CD8-positive, alpha-beta memory T cell (primary cell): ENCODE data around the gene NDUFB10. TPM values are rescaled to one million over a fixed set of nuclear protein-coding genes. Genes with fewer than 3 reads are reported as not detected.

Source experiments
- CTCF ChIA-PET: fragments of 350-600 bp; sonication (Branson Sonifier 250); formaldehyde crosslinking; loops from one replicate; lab custom pipeline; 2021; ENCODE audit warnings: antibody characterized with exemption; lab: Charles Lee
- POLR2A ChIA-PET: fragments of 350-600 bp; sonication (Branson Sonifier 250); formaldehyde crosslinking; loops from one replicate; lab custom pipeline; 2021; ENCODE audit warnings: antibody characterized with exemption; lab: Charles Lee
- DNase-seq, 5 donors: peaks; one replicate each; pipeline versions ENCODE4 v3.0.0 to v3.0.0-alpha.2; 2020 to 2022; ENCODE audit warnings: mixed read lengths in 1 of 5
- H3K27ac ChIP-seq: one replicate; pipeline ENCODE4 v1.7.0; 2013; ENCODE audit warnings: low read depth, mild to moderate bottlenecking, low read length, moderate library complexity
- H3K27me3 ChIP-seq: 2 replicates; pipeline ENCODE4 v1.7.0; 2013; ENCODE audit warnings: low read length, mild to moderate bottlenecking; ENCODE audit not compliant: insufficient read depth, poor library complexity, severe bottlenecking
- H3K36me3 ChIP-seq: 2 replicates; pipeline ENCODE4 v1.7.0; 2013; ENCODE audit warnings: mild to moderate bottlenecking, low read length, moderate library complexity; ENCODE audit not compliant: insufficient read depth
- H3K4me1 ChIP-seq: 2 replicates; pipeline ENCODE4 v1.7.0; 2013; ENCODE audit warnings: mild to moderate bottlenecking, low read length, moderate library complexity; ENCODE audit not compliant: insufficient read depth
- H3K4me3 ChIP-seq: 2 replicates; pipeline ENCODE4 v1.7.0; 2013; ENCODE audit warnings: mild to moderate bottlenecking, low read length
- H3K9me3 ChIP-seq: 2 replicates; pipeline ENCODE4 v1.7.0; 2013; ENCODE audit warnings: mild to moderate bottlenecking, low read length
- H3K27ac Mint-ChIP-seq, 8 donors: one replicate each; pipeline ENCODE4 v1.8.0; 2020 to 2021; ENCODE audit warnings: mixed read lengths in 8 of 8, mild to moderate bottlenecking in 6 of 8, inconsistent platforms in 3 of 8, moderate library complexity in 3 of 8
- H3K27me3 Mint-ChIP-seq, 2 donors: one replicate each; pipeline ENCODE4 v1.8.0; 2020 to 2021; ENCODE audit warnings: mixed read lengths in 2 of 2, mild to moderate bottlenecking in 1 of 2, moderate library complexity in 1 of 2
- H3K36me3 Mint-ChIP-seq, 3 donors: one replicate each; pipeline ENCODE4 v1.8.0; 2020 to 2021; ENCODE audit warnings: mixed read lengths in 3 of 3, inconsistent platforms in 1 of 3, mild to moderate bottlenecking in 1 of 3
- H3K4me1 Mint-ChIP-seq, 3 donors: one replicate each; pipeline ENCODE4 v1.8.0; 2020 to 2021; ENCODE audit warnings: mixed read lengths in 3 of 3, inconsistent platforms in 1 of 3, mild to moderate bottlenecking in 1 of 3
- H3K4me3 Mint-ChIP-seq, 7 donors: one replicate each; pipeline ENCODE4 v1.8.0; 2020 to 2021; ENCODE audit warnings: mixed read lengths in 7 of 7, mild to moderate bottlenecking in 6 of 7, moderate library complexity in 4 of 7, inconsistent platforms in 2 of 7
- H3K9me3 Mint-ChIP-seq, 5 donors: one replicate each; pipeline ENCODE4 v1.8.0; 2020 to 2022; ENCODE audit warnings: mixed read lengths in 5 of 5, mild to moderate bottlenecking in 3 of 5, moderate library complexity in 2 of 5, inconsistent platforms in 1 of 5
- polyA plus RNA-seq: library from polyadenylated mRNA; unstranded; fragments of 300-500 nt; fragmentation: Illumina TruSeq; gene quantifications from one replicate; pipeline ENCODE4 v1.2.3, GENCODE V29; 2021
- total RNA-seq, 2 experiments: library from RNA; stranded (reverse); gene quantifications; one replicate each; pipeline ENCODE4 v1.2.3, GENCODE V29; 2021

Gene NDUFB10
- total and polyA plus RNA-seq, 3 experiments from 2014 or later, result 150 to 236 (median 152) TPM

DNA sequence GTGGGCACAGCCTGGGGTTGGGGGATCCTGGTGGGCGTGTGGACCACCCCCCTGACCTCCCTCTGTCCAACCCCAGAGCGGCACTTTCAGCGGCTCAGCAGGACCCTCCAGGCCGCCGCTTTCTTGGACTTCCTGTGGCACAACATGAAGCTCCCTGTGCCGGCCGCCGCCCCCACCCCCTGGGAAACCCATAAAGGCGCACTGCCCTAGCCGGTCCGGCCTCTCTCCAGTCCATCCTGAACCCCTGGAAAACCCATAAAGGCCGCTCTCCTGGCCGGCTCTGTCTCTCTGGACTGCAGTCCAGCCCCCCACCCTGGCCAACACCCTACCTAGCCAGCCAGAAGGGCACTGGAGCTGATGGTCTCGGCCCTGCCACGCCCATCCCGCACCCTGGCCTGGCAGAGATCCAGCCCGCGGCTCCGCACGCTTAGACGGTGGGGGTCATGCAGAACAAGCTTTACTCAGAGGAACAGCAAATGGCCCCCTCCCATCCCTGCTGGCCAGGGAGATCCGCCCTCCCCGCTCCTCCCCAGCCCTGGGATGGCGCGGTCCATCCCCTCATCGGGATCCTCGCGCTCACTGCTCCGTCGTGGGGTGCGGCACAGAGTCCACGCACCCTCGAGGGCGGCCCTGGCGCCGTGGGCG lies 19.3 kb downstream of the NDUFB10 start:
- Mint-ChIP-seq H3K27ac (no peak overlapping the region), H3K4me1 (peaks cover 2 to 11% (median 6%) of the 10 kb centered on the region in 3 donors), H3K36me3 (peaks cover 0 to 45% (median 2%) of the 10 kb centered on the region in 3 donors), H3K9me3 (no peaks in the 10 kb centered on the region), H3K4me3 (no peak overlapping the region), H3K27me3 (peaks cover 12 to 16% of the 10 kb centered on the region in 2 donors)
- Histone ChIP-seq H3K9me3 (no peaks in the 10 kb centered on the region), H3K4me3 (no peak overlapping the region), H3K4me1 (peaks cover 9% of the 10 kb centered on the region), H3K27ac (no peak overlapping the region), H3K36me3 (peaks cover 20% of the 10 kb centered on the region), H3K27me3 (peaks cover 16% of the 10 kb centered on the region)
- CTCF ChIA-PET, result no interaction called here
- DNase-seq, result no peak
- POLR2A ChIA-PET, result interaction anchor here (0.5 to 1.7 kb wide), 2 partner anchors 44 to 196 kb away, joined by 3 to 4 read pairs; partner anchors contain the start of genes NUBP2 and SPSB3

DNA sequence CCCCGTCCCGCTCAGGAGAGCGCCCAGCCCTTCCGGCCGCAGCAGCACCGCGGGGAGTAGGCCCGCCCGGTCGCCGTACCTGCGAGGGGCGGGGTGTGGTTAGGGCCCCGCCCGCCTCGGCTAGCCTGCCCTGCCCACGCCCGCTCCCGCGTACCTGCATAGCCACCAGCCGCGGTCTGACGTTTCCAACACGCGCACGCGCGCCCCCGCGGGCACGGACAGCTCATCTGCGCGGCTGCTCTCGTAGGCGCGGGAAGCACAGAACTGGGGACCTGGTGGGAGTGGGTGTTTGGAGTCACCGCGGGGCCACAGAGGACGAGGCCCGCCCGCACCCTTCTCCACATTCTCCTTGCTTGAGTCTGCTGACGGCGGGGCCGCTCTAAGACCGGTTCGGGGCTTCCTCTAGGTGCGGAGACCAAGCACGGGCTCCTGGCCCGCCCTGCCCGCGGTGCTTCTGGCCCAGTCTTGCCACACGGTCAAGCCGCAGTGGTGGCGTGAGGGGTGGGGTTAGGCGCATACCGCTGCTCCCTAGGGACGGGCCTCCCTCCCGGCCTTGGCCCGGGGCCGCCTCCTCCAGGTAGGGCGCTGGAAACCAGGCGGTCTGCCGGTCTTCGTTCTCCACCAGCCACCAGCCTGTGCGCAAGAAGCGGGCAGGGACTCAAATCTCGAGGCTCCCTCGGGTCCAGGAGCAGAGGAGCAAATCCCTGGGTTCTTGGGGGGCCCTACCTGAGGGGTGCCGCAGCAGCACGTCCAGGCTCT lies 20.1 kb downstream of the NDUFB10 start:
- peaks cover 0 to 40% (median 2%) of the 10 kb centered on the region in 3 donors for H3K36me3 Mint-ChIP-seq
- no peaks in the 10 kb centered on the region for H3K9me3 Mint-ChIP-seq
- Histone ChIP-seq H3K9me3 (no peaks in the 10 kb centered on the region), H3K4me3 (no peak overlapping the region), H3K27ac (no peak overlapping the region), H3K36me3 (peaks cover 20% of the 10 kb centered on the region), H3K27me3 (peaks cover 16% of the 10 kb centered on the region), H3K4me1 (peaks cover 11% of the 10 kb centered on the region)
- H3K27me3 Mint-ChIP-seq, result peaks cover 12 to 16% of the 10 kb centered on the region in 2 donors
- peaks cover 2 to 12% (median 6%) of the 10 kb centered on the region in 3 donors for H3K4me1 Mint-ChIP-seq
- no peak for DNase-seq
- H3K27ac Mint-ChIP-seq, result no peak overlapping the region
- H3K4me3 Mint-ChIP-seq, result peak overlapping the region in 1 of 7 donors; percentile 32
- CTCF ChIA-PET, result interaction anchor here (1.5 kb wide), 1 partner anchor 24 kb away, joined by 4 read pairs; no protein-coding TSS in a partner anchor
- POLR2A ChIA-PET, result interaction anchor here (0.5 to 1.7 kb wide), 2 partner anchors 43 to 197 kb away, joined by 3 to 4 read pairs; partner anchors contain the start of genes NUBP2 and SPSB3

DNA sequence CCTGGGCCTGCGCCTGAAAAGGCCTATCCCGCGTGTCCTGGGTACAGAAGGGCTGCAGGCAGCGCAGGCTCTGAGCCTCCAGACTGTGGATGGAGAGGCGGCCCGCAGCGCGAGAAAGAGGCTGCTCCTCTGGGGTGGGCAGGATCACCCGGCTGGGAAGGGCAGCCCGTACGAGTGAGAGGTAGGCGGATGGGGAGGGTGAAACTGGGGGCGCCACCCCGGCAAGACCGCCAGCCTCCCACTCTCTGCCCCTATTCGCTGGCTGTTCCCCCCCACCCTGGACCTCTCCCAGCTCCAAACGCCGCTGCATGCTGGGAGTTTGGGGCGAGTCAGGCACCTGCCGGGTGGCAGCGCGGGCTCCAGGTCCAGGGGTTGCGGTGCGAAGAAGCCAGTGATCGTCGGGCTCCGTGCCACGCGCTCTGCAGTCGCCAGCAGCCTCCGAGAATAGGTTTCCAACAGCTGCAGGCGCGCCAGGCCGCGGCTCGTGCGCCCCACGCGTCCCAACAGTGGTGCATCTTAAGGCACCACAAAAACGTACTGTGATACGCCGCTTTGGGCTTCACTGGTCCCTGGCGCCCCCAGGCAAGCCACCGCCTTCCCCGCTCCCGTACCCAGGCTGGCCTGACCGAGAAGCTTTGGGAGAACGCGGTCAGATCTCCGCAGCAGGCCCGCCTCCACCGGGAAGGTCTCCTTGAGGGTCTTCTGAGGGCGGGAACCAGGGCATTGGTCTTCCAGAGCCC lies 20.9 kb downstream of the NDUFB10 start:
- Histone ChIP-seq H3K27ac (no peak overlapping the region), H3K36me3 (peaks cover 15% of the 10 kb centered on the region), H3K27me3 (peaks cover 16% of the 10 kb centered on the region), H3K9me3 (no peaks in the 10 kb centered on the region), H3K4me3 (no peak overlapping the region), H3K4me1 (peaks cover 18% of the 10 kb centered on the region)
- peaks cover 0 to 34% (median 2%) of the 10 kb centered on the region in 3 donors for H3K36me3 Mint-ChIP-seq
- H3K4me1 Mint-ChIP-seq, result peaks cover 8 to 19% (median 12%) of the 10 kb centered on the region in 3 donors
- no peaks in the 10 kb centered on the region for H3K9me3 Mint-ChIP-seq
- DNase-seq, result no peak
- no peak overlapping the region for H3K4me3 Mint-ChIP-seq
- CTCF ChIA-PET, result interaction anchor here (1.5 kb wide), 1 partner anchor 23 kb away, joined by 4 read pairs; no protein-coding TSS in a partner anchor
- no peak overlapping the region for H3K27ac Mint-ChIP-seq
- POLR2A ChIA-PET, result interaction anchor here (0.7 kb wide), 1 partner anchor 235 kb away, joined by 3 read pairs; the partner anchor contains the start of gene PGP
- peaks cover 12 to 16% of the 10 kb centered on the region in 2 donors for H3K27me3 Mint-ChIP-seq

DNA sequence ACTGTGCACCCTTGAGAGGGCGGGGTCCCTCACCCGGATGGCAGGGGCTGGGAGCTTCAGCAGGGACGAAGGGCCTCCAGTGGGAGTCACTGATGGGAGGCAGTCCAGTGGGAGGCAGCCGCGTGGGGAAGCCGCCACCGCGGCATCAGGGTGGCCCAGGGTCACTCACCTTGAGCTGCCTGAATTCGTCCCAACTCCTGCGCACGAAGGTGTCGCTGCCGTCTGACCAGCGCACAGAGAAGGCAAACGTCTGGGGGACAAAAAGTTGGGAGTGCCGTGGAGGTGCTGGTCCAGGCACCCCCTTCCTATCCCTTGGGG lies 21.4 kb downstream of the NDUFB10 start:
- Mint-ChIP-seq H3K4me3 (no peak overlapping the region), H3K27me3 (peaks cover 13 to 16% of the 10 kb centered on the region in 2 donors), H3K9me3 (no peaks in the 10 kb centered on the region), H3K36me3 (peaks cover 0 to 32% (median 2%) of the 10 kb centered on the region in 3 donors), H3K4me1 (peaks cover 8 to 23% (median 12%) of the 10 kb centered on the region in 3 donors), H3K27ac (no peak overlapping the region)
- Histone ChIP-seq H3K27me3 (peaks cover 16% of the 10 kb centered on the region), H3K4me1 (peaks cover 20% of the 10 kb centered on the region), H3K9me3 (no peaks in the 10 kb centered on the region), H3K27ac (no peak overlapping the region), H3K36me3 (peaks cover 11% of the 10 kb centered on the region), H3K4me3 (no peak overlapping the region)
- POLR2A ChIA-PET, result interaction anchor here (0.7 to 1.4 kb wide), 3 partner anchors 11 to 234 kb away, joined by 3 to 4 read pairs (median 3); partner anchors contain the start of gene PGP
- CTCF ChIA-PET, result interaction anchor here (1.5 kb wide), 1 partner anchor 23 kb away, joined by 4 read pairs; no protein-coding TSS in a partner anchor
- no peak for DNase-seq

DNA sequence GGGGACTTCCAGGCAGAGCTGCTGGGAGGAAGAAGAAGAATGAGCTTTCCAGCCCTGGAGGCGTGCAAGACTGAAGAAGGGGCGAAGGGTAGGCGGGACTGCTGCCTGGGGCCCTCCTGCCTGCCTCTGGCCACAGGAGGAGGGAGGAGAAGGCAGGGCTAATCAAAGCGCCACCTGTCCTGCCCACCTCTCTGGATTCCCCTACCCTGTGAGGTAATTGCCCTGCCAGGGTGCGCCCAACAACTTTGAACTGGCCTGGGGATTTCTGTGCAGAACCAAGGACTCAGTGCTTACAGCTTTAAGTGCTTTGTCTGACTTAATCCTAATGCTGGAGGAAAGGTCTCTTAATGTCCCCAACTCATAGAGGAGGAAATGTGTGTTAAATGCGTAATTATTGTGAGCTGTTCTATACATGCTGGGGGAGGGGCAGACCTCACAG lies 22.1 kb downstream of the NDUFB10 start, which contains the start of gene NOXO1:
Gene NOXO1 (minus strand): TSS at position 72 of the 439 bp plus-strand sequence. CDS start 290 bp downstream, outside the sequence.
- Mint-ChIP-seq H3K4me3 (peak within 1 kb of the TSS; percentile 7 to 85 (median 77)), H3K27ac (peak within 1 kb of the TSS in 3 of 8 donors; percentile 11 to 86 (median 50)), H3K27me3 (peaks cover 15 to 16% of the 10 kb centered on the region in 2 donors), H3K4me1 (peaks cover 8 to 23% (median 12%) of the 10 kb centered on the region in 3 donors), H3K36me3 (peaks cover 0 to 31% (median 0%) of the 10 kb centered on the region in 3 donors), H3K9me3 (no peaks in the 10 kb centered on the region)
- H3K9me3 ChIP-seq, result no peaks in the 10 kb centered on the region
- ChIA-PET CTCF (interaction anchor here (1.5 kb wide), 1 partner anchor 22 kb away, joined by 4 read pairs; no protein-coding TSS in a partner anchor), POLR2A (interaction anchor here (1.0 to 1.4 kb wide), 2 partner anchors 10 to 11 kb away, joined by 3 to 4 read pairs; no protein-coding TSS in a partner anchor)
- peaks cover 20% of the 10 kb centered on the region for H3K4me1 ChIP-seq
- H3K27me3 ChIP-seq, result peaks cover 16% of the 10 kb centered on the region
- no peak for DNase-seq
- H3K36me3 ChIP-seq, result peaks cover 5% of the 10 kb centered on the region
- H3K4me3 ChIP-seq, result no peak within 1 kb of the TSS
- no peak within 1 kb of the TSS for H3K27ac ChIP-seq

DNA sequence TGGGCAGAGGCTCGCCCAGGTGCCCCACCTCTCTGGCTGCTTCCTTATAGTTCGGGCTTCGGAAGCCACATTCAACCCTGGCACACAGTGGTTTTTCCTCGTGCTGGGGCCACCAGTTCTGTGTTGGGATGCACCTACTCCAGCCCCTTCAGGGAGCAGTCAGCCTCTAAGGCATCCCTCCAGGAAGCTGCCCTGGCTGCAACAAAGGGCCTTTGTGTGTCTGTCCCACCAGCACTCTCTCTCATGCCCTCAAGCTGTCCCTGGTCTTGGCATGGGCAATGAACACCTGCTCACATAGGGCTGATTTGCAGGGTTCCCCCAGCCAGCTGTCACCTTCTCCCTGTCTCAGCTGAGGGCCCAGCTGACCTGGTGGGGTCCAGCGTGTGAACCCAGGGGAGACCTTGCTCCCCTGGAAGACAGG lies 22.7 kb downstream of the NDUFB10 start:
- H3K4me3 Mint-ChIP-seq, result peak overlapping the region in 5 of 7 donors; percentile 29 to 85 (median 82)
- peaks cover 0 to 32% (median 0%) of the 10 kb centered on the region in 3 donors for H3K36me3 Mint-ChIP-seq
- H3K27me3 ChIP-seq, result peaks cover 16% of the 10 kb centered on the region
- peaks cover 16% of the 10 kb centered on the region in 2 donors for H3K27me3 Mint-ChIP-seq
- peaks cover 8 to 23% (median 12%) of the 10 kb centered on the region in 3 donors for H3K4me1 Mint-ChIP-seq
- DNase-seq, result no peak
- no peak overlapping the region for H3K4me3 ChIP-seq
- H3K4me1 ChIP-seq, result peaks cover 20% of the 10 kb centered on the region
- H3K9me3 Mint-ChIP-seq, result no peaks in the 10 kb centered on the region
- no peak overlapping the region for H3K27ac ChIP-seq
- ChIA-PET POLR2A (interaction anchor here (1.1 to 3.2 kb wide), 3 partner anchors 10 to 17 kb away, joined by 3 to 23 read pairs (median 3); partner anchors contain the start of genes RPS2 and TBL3), CTCF (interaction anchor here (1.5 to 1.7 kb wide), 2 partner anchors 16 to 22 kb away, joined by 3 read pairs; no protein-coding TSS in a partner anchor)
- H3K27ac Mint-ChIP-seq, result peak overlapping the region in 2 of 8 donors; percentile 11 to 86
- H3K36me3 ChIP-seq, result no peaks in the 10 kb centered on the region
- no peaks in the 10 kb centered on the region for H3K9me3 ChIP-seq
